NCI-H526 (cell line): ENCODE measurements around the gene DGUOK.

Experiments
- DNase-seq, 2 experiments: peaks; one replicate each; lab custom pipeline; 2025; lab: John Stamatoyannopoulos, UW

The DGUOK gene

DNA sequence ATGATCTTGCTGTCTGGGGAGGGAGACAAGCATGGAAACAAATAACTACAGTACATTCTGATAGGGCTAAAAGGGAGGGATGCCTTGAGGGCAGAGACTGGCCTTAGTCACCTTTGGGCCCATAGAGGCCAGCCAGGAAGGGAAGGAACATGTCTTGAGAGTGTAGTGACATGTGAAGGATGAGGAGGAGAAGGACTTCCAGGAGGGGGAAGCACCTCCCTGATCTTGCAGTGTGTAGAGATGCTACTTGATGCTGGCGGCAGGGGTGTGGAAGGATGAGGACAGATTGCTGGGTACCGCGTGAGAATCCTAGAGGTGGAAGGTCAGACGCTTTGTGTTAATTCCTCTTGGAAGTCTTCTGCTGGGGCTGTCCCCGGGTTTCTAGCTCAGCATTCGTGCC is 71.1 kb downstream of the DGUOK start:
- DNase-seq, result no peak

- DNase-seq, result no peak
These were observed 71.8 kb downstream of the DGUOK start for GRCh38 chr2:73998451-73998850.

- DNase-seq, result no peak
These were observed 72.3 kb downstream of the DGUOK start for GRCh38 chr2:73998933-73999332.

DNA sequence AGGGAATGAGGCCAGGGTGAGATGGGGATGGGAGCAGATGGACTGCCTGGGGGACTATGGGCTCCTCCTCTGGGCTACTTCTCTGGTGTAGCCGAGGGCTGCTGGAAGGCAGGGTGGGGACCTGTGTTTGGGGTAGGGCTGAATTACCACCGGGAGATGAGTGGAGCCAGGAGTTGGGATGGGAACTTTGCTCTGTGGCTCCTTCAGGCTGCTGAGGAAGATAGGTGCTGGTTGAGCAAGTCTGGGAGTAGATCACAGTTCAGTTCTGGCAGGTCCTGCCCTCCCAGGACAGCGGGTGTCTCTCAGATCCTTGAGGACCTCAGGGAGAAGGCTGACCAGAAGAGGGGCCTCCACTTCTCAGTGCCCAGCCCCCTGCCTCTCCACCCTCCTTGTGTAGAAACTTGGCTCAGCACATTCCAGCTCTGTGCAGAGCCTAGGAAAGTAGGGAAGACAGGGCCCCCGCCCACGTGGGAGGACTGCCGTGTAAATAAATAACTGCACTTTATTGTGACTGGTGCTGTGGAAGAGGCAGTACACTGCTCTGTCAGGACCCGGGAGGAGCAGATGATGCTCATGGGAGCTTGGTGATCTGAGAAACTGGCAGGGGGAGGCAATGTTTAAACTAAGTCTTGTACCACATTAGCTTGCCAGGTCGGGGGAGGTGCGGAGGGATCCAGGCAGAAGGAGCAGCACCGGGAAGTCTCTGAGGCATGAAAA is 73.4 kb downstream of the DGUOK start:
- no peak for DNase-seq

DNA sequence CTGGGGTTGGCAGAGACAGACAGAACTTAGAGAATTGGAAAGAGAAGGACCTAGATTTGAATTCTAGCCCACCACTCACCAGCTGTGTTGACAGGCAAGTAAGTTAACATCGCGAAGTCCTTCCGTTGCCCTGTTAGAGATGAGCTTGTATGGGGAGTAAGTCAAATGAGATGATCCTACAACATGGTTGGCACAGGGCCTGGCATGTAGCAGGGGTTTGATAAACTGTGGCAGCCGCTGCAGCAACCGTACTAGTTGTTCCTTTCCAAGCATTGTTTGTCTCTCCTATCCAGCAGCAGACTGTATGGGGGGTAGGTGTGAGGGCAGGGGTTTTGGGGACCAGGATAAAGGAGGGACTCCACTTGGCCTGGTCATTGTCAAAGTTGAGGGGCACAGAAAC is 74.0 kb downstream of the DGUOK start:
- DNase-seq, result no peak

DNA sequence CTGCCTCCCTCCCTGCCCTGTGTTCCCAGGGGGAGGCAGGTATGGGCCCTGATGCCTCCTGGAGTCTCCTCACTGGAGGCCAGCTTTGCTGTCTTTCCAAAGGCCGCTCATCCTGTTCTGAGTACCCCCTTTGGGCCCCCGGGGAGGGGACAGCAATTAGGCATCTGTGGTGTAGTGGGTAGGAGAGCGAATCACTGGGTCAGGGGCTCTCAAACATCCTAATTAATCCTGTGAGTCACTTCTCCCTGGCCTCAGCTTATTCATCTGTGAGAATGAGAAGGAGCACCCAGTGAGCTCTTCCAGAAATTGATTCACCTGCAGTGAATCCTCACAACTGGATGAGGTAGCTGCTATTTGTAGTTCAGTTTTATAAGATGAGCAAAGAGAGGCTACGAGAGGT is 74.4 kb downstream of the DGUOK start:
- DNase-seq, result no peak

- peak in 1 of 2 experiments; percentile 32 for DNase-seq
These were observed 75.3 kb downstream of the DGUOK start for GRCh38 chr2:74001781-74002504.

DNA sequence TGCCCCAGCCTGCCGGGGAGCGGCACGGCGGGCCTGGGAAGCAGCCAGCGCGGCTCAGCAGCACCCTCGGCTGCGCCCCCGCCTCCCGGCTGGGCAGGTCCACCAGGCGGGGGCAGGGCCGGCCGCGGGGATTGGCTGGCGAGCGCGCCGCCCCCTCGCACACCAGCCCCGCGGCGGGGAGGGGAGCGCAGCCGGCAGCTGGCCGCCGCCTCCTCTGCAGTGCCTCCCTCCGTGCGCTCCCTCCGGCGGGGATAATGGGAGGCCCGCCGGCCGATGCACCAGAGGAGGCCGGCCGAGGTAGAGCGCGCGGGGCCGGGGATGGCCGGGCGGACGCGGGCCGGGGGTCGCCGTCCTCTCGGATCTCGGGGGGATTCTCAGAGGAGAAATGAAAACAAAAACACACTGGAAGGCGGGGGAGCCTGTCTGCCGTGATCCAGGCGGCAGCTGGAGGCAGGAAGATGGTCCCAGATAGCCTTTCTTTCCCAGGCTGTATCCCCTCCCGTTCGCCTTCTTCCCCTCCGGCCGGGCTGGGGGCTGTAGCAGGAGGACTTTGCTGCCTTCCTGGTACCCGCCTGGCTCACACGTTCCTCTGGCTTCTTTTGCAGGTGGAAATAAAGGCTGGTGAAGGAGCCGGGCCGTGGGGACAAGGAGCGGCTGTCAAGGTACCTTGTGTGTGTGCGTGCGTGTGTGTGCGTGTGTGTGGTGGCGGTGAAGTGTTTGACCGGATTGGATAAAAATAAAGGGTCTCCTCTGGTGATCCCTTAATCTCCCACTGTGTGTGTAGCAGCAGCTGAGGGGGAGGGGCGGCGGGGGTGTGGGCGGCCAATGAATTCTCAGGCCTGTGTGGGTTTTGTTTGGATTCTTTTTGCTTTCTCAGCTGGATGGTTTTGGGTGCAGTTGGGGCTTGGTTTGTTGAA is 76.1 kb downstream of the DGUOK start:
- peak; percentile 32 to 93 for DNase-seq

- no peak for DNase-seq
These were observed 77.0 kb downstream of the DGUOK start for GRCh38 chr2:74003494-74004211.

DNA sequence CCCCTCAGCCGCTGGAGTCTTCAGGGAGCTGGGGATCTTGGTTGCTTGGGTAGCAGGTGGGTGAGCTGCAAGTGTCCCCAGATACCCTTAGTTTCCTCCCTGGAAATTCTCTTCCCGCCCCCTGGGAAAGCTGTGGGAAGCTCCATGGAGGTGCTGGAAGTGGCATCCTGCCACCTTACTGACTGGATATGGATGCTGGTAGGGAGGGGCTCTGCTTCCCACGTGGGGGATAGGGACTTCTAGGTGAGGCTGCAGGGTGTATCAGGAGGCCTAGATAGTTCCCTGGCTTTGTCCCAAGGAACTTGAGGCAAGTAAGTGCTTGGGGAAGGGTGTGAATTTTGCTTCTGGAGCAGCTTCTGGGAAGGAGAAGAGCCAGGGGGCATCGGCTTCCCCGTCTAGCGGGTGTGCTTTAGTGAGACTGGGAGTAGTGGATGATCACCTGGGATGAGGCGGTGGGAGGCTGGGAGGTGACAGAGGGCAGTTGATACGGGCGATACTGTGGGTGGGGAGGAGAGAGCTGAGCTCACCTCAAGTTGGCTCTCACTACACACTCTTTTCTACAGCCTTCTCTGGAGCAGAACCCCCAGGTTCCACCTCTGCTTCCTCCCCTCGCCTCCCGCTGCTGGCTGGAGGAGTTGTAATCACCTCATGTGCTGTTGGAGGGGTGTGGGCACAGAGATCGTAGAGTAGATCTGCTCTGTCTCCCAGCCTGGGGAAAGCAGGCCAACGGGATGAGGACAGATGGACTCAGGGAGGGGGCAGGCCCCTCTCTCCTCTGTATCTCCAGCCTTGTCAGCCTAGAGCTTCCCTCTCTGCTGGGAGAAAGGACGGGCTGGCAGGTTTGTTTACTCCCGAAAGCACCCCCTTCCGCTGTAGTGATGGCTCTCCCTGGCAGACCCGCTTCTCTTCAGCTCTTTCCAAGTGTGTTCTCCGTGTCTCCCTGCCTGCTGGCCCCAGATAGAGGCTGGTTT is 77.8 kb downstream of the DGUOK start:
- DNase-seq, result no peak

DNA sequence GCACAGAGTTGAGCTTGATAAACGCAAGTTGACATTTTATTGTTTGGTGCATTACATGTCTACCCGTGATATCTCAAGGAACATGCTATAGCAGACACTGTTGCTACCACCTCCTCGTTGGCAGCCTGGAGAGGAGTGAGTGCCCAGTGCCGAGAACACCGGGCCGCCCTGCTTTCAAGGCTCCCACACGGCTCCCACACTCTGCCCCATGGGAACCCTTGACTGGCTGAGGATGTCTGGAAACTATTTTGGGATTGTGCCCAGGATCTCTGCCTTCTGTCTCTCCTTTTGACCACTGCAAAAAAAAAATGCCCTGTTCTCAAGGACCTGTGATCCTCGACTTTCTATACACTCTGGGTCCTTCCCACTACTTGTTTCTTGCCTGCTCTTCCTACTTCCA is 79.1 kb downstream of the DGUOK start:
- DNase-seq, result no peak

GRCh38 chr2:74006459-74006858 is 79.8 kb downstream of the DGUOK start:
- no peak for DNase-seq

GRCh38 chr2:74007121-74007520 is 80.4 kb downstream of the DGUOK start:
- DNase-seq, result no peak

- no peak for DNase-seq
These were observed 81.0 kb downstream of the DGUOK start for GRCh38 chr2:74007711-74008110.
